ENCODE measurements around the gene FBN3. TPM values are rescaled to one million over a fixed set of nuclear protein-coding genes. Genes with fewer than 3 reads are reported as not detected.
"Not testable (repeated sequence)": the region's sequence is repeated elsewhere in the genome, so short reads cannot be mapped to it uniquely, and the experiment has no call there.

The FBN3 gene
- total RNA-seq, 1 experiment from 2014 or later = not detected

DNA sequence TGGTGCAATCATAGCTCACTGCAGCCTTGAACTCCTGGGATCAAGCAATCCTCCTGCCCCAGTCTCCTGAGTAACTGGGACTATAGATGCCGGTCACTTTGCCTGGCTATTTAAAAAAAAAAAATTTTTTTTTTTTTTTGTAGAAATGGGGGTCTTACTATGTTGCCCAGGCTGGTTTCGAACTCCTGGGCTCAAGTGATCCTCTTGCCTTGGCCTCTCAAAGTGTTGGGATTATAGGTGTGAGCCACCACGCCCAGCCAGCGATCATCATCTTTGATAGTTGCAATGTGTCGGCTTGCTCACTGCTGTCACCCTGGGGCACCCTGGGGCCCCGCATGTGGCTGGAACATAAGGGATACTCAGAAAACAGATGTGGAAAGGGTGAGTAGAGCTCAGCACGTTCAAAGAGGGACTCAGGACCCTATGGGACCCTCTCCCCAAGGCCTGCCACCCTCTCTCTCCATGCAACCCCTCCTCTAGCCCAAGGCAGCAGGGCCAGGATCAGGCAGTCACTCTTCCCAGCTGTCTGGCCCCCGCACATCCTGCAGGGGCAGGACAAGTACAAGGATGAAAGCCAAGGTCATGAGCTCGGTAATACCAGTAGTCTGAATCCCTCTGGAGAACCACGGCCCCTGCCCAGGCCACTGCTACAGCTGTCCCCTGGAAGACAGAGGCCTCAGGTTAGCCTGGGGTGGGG lies 103.4 kb downstream of the FBN3 start:
- no peak for DNase-seq (ENCODE audit: low read depth)
- in situ Hi-C loops (cut with HindIII; ENCODE audit: low pct_unique_long_range_greater_than_20kb, low sequenced_read_pairs) = no loop called here

DNA sequence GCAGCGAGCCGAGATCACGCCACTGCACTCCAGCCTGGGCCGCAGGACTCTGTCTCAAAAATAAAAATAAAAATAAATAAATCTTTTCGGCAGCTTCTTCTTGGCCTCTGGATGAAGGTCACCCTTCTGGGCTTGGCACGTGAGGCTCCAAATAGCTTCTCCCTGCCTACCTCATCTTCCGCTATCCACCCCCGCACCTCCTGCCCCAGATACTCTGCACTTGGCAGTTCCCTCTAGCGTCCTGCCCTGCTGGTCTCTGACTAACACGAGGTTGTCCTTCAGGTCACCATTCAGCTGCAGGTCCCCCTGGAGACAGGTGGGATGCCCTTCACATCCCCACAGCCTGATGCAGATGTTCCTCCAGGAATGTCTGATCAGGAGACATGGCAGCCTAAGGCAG lies 105.4 kb downstream of the FBN3 start:
- in situ Hi-C loops (cut with HindIII; ENCODE audit: low pct_unique_long_range_greater_than_20kb, low sequenced_read_pairs) = no loop called here
- DNase-seq (ENCODE audit: low read depth) = no peak

DNA sequence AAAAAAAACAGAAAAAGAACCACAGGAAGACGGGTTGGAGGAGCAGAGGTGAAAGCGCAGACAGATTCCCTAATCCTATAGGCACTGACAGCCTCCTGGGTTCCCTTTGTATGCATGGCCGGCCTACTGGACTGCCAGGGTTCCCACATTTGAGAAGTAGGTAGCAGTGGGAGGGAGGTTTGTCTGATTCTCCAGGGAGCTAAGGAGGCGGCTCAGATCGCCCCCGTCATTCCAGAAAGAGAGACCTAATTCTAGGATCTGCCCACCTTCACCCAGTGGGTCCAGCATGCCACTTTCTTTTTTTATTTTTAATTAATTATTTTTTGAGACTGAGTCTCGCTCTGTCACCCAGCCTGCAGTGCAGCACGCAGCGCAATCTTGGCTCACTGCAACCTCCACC lies 106.5 kb downstream of the FBN3 start:
- DNase-seq (ENCODE audit: low read depth) = no peak
- in situ Hi-C loops (cut with HindIII; ENCODE audit: low pct_unique_long_range_greater_than_20kb, low sequenced_read_pairs) = no loop called here

DNA sequence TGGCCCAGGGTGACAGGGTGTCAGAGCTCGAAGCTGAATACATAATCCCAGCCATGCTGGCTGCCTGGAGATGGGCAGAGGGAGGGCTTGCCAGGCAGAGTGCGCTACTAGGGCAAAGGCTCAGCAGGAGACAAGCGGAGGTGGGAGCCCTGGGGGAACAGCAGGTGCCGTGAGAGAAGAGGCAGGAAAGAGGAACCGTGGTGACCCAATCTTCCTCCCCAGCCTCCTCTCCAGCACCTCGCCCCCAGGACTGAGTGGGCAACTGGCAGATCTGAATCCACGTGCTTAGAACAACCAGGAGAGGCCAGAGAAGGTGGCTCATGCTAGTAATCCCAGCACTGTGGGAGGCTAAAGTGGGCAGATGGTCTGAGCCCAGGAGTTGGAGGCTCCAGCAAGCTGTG lies 107.9 kb downstream of the FBN3 start:
- in situ Hi-C loops (cut with HindIII; ENCODE audit: low pct_unique_long_range_greater_than_20kb, low sequenced_read_pairs) = no loop called here
- no peak for DNase-seq (ENCODE audit: low read depth)

DNA sequence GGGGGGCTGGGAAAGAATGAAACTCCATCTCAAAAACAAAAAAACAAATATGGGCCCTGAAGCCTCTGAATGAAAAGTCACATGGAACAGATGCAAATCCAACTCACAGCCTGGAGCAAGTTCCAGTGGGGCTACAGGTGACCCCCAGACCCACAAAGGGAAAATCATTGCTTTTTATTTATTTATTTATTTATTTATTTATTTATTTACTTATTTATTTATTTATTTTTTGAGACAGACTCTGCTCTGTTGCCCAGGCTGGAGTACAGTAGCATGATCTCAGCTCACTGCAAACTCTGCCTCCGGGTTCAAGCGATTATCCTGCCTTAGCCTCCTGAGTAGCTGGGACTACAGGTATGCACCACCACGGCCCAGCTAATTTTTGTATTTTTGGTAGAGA lies 110.2 kb downstream of the FBN3 start:
- in situ Hi-C loops (cut with HindIII; ENCODE audit: low pct_unique_long_range_greater_than_20kb, low sequenced_read_pairs) = no loop called here

DNA sequence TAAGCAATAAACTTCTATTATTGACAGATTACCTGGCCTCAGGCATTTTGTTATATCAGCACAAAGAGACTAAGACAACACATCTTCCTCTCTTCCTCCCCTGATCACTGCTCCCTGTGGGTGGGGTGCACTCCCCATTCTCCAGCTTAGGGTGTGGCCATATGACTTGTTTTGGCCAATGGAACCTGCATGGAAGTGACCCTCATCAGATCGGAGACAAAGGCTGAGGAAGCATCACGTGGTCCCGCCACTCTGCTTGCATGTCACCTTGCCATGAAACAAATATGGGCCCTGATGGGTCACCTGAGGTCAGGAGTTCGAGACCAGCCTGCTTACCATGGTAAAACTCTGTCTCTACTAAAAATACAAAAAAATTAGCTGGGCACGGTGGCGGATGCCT lies 110.6 kb downstream of the FBN3 start:
- in situ Hi-C loops (cut with HindIII; ENCODE audit: low pct_unique_long_range_greater_than_20kb, low sequenced_read_pairs) = no loop called here
- DNase-seq (ENCODE audit: low read depth) = no peak

More for the DNA sequence above, 110.2 kb downstream of the FBN3 start:
- DNase-seq (ENCODE audit: low read depth) = no peak

DNA sequence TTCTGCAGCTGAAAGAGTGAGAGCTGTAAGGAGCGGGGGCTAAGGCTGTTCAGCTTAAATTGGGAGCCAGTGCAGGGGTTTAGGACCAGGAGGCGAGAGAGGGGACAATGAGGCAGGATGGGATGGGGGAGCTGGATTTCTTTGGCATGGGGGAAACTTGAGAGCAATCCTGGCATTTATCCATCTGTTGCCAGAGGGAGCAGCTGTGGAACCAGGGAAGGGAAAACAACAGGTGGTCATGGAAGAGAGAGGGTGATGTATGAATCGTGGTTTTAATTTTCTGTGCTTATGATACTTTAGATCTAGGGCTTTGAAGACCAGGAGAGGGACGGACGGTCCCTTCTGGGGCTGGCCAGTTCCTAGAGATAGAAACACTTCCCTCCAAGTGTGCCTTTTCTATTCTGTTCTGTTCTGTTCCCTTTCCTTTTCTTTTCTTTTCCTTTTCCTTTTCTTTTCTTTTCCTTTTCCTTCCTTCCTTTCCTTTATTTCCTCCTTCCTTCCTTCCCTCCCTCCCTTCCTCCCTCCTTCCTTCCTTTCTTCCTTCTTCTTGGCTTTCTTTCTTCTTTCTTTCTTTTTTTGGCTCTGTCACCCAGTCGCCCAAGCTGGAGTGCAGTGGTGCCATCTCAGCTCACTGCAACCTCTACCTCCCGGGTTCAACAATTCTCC lies 112.8 kb downstream of the FBN3 start:
- in situ Hi-C loops (cut with HindIII; ENCODE audit: low pct_unique_long_range_greater_than_20kb, low sequenced_read_pairs) = no loop called here
- no peak for DNase-seq (ENCODE audit: low read depth)

DNA sequence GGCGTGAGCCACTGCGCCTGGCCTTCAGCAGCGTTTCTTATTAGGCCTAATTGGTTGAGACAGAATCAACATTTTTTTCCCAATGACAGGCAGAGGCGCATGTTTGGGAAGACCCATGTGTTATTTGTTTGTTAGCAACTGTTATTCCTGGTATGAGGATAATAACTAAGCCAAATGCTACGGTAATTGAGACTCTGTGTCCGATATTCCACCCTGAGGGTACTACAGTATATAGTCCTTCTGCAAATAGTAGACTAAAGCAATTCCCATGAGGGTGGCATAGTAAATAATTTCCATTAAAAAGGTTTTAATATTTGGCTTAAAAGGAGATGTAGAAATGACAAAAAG lies 115.2 kb downstream of the FBN3 start:
- in situ Hi-C loops (cut with HindIII; ENCODE audit: low pct_unique_long_range_greater_than_20kb, low sequenced_read_pairs) = no loop called here
- no peak for DNase-seq (ENCODE audit: low read depth)

DNA sequence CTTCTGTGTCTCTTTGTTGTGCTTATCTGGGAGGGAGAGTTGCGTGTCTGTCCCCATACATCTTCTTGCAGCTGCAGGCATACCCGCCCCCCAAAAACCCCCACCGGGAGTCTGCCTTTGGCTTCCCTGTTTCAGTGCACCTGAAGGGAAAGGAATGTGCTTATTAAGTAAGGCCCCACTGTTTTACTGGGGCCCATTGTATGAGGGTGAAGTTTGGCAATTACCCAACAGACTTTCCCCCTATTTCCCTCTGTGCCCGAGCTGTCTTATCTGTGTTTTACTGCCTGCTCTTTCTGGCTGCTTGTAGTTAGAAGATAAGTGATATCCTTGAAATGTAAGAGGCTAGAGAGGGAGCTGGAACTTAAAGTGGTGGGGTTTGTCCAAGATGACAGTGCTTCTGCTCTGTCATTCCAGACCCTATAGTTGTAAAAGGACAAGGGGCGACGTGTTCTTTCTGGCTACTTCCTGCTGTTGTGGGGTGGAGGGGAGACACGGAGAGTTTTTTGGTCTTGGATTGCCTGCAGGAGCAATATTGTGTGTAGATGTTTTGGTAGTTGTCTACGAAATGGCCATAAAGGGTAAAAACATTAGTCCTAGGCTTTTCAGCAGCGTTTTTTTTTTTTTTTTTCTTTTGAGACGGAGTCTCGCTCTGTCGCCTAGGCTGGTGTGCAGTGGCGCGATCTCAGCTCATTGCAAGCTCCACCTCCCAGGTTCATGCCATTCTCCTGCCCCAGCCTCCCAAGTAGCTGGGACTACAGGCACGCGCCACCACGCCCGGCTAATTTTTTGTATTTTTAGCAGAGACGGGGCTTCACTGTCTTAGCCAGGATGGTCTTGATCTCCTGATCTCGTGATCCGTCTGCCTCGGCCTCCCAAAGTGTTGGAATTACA lies 115.9 kb downstream of the FBN3 start:
- in situ Hi-C loops (cut with HindIII; ENCODE audit: low pct_unique_long_range_greater_than_20kb, low sequenced_read_pairs); DNase-seq (ENCODE audit: low read depth): not testable (repeated sequence)

DNA sequence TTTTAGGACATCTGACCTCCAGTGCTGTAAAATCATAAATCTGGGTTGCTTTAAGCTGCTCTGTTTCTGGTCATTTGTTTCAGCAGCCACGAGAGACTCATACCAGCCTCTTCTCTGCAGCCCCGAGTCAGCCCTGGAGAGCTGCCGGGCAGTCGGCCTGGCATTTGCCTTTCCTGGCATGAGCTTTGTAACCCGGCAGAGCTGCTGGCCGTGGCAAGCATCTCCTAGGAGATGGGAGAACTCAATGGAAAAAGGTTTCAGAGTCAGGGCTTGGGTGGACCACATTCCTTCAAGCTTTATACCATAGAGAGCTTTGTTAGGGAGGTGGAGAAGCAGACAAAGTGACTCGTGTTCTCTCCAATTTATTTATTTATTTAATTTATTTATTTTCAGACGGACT lies 118.4 kb downstream of the FBN3 start:
- in situ Hi-C loops (cut with HindIII; ENCODE audit: low pct_unique_long_range_greater_than_20kb, low sequenced_read_pairs) = no loop called here
- no peak for DNase-seq (ENCODE audit: low read depth)

DNA sequence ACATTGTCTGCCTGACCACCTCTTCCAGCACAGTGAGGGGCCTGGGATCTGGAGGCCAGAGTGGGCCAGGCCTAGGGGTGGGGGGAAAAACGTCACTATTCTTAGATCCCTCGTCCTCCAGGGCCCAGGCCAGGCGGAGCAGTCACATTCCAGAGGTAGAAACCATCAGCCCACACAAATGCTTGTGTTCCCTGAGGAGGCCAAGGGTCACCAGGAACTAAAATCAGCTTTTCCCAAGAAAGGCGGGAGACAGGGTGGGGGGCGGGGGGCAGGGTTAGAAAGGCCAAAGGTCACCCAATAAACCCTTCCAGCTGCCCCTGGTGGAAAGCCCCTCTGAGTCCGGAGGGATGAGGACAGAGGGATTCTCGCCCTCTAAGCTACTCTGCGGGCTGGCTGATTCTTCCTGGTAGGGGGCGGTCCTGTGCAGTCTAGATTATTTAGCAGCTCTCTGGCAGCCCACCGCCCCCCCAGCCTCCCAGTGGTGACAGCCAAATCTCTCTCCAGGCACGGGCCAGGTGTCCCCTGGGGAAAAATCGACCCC lies 120.4 kb downstream of the FBN3 start:
- in situ Hi-C loops (cut with HindIII; ENCODE audit: low pct_unique_long_range_greater_than_20kb, low sequenced_read_pairs) = no loop called here
- no peak for DNase-seq (ENCODE audit: low read depth)

DNA sequence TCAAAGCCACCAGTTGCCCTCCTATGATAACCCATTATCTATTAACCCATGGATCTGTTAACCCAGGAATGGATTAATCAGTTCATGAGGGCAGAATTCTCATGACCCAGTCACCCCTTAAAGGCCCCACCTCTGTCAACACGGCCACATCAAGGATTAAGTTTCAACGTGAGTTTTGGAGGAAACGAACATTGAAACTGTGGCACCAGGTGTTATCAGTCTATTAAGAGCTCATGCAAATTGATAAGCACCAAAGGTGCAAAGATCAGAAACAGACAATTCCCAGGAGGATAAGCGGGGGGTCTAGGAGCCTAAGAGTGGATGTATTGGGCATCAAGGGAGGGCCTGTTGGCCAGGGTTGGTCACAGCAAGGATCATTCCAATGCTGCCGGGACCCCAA lies 124.1 kb downstream of the FBN3 start:
- no peak for DNase-seq (ENCODE audit: low read depth)
- in situ Hi-C loops (cut with HindIII; ENCODE audit: low pct_unique_long_range_greater_than_20kb, low sequenced_read_pairs) = no loop called here

DNA sequence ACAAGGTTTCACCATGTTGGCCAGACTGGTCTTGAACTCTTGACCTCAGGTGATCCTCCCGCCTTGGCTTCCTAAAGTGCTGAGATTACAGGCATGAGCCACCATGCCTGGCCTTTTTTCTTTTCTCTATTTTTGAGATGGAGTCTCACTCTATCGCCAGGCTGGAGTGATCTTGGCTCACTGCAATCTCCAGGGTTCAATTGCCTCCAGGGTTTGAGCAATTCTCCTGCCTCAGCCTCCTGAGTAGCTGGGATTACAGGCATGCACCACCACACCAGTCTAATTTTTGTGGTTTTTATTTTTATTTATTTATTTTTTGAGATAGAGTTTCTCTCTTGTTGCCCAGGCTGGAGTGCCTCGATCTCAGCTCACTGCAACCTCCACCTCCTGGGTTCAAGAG lies 125.1 kb downstream of the FBN3 start:
- in situ Hi-C loops (cut with HindIII; ENCODE audit: low pct_unique_long_range_greater_than_20kb, low sequenced_read_pairs); DNase-seq (ENCODE audit: low read depth): not testable (repeated sequence)

DNA sequence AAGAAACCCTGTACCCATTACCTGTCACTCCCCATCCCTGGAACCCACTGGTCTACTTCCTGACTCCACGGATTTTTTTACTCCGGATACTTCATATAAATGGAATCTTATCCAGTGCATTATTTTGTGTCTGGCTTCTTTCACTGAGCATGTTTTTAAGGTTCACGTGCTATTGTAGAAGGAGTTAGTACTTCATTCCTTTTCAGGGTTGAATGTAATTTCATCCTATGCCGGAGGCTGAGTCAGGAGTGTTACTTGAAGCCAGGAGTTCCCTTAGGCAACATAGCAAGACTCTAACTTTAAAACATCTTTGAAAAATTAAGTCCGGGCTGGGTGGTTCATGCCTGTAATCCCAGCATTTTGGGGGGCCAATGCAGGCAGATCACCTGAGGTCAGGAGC lies 126.0 kb downstream of the FBN3 start:
- no peak for DNase-seq (ENCODE audit: low read depth)
- in situ Hi-C loops (cut with HindIII; ENCODE audit: low pct_unique_long_range_greater_than_20kb, low sequenced_read_pairs) = no loop called here

DNA sequence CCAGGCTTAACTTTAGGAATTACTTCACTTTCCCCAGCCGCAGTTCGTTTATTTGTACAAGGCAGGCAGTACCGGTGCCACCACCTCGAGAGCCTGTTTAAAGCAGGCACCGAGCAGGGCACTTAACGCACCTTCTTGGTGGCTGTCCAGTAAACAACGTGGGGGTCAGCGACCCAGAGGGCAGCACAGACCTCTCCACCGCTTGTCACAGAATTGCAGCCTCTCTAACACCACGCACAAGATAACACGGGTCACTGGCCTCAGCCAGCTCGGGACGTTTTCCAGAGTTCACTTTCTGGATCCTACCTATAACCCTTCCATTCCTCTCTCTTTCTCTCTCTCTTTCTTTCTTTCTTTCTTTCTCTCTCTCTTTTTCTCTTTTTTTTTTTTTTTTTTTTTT lies 127.1 kb downstream of the FBN3 start:
- DNase-seq (ENCODE audit: low read depth) = no peak
- in situ Hi-C loops (cut with HindIII; ENCODE audit: low pct_unique_long_range_greater_than_20kb, low sequenced_read_pairs) = no loop called here

DNA sequence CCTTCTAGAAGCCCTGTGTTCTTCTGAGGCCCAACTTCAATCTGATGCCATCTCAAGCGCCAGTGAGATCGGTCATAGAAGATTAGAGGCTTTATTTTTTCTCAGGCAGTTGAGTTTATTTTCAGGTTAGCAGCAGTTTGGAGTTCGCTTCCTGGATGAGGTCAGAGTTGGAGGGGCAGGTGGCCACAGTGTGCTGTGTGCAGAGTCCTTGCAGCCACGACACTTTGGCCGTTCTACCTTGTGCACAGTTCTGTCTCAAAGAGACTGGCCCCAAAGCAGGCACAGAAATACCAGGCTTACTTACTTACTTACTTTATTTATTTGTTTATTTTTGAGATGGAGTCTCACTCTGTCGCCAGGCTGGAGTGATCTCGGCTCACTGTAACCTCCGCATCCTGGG lies 128.0 kb downstream of the FBN3 start:
- in situ Hi-C loops (cut with HindIII; ENCODE audit: low pct_unique_long_range_greater_than_20kb, low sequenced_read_pairs) = no loop called here
- DNase-seq (ENCODE audit: low read depth) = no peak

DNA sequence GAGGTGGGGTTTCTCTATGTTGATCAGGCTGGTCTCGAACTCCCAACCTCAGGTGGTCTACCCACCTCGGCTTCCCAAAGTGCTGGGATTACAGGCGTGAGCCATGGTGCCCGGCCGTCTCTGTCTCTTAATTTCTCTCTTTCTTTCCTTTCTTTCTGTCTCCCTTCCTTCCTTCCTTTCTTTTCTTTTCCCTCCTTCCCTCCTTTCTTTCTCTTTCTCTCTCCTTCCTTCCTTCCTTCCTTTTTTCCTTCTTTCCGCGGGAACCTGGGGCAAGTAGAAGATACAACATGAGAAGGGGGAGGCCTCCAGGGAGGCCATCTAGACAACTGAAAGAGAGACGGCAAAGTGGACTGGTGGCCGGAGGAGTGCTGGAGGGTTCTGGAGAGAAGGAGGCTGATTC lies 128.7 kb downstream of the FBN3 start:
- no peak for DNase-seq (ENCODE audit: low read depth)
- in situ Hi-C loops (cut with HindIII; ENCODE audit: low pct_unique_long_range_greater_than_20kb, low sequenced_read_pairs) = no loop called here

DNA sequence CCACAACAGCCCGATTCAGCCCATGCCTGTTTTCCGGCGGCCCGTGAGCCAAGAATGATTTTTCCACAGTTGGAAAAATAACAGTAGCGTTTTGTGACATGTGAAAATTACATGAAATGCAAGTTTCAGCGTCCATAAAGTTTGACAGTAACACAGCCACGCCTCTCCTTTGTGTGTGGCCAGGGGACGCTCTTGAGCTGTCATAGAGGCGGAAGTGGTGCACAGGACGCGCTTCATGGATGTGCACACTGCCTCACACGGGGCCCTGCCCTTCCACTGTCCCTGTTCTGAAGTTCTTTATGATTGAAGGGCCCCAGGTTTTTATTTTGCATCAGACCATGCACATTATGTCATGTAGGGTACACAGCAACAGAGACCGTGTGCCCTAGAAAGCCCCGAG lies 131.6 kb downstream of the FBN3 start:
- no peak for DNase-seq (ENCODE audit: low read depth)
- in situ Hi-C loops (cut with HindIII; ENCODE audit: low pct_unique_long_range_greater_than_20kb, low sequenced_read_pairs) = no loop called here
